ENCODE results near the gene CABLES2.
"Not testable (repeated sequence)": the region's sequence is repeated elsewhere in the genome, so short reads cannot be mapped to it uniquely, and the experiment has no call there.

Gene CABLES2

DNA sequence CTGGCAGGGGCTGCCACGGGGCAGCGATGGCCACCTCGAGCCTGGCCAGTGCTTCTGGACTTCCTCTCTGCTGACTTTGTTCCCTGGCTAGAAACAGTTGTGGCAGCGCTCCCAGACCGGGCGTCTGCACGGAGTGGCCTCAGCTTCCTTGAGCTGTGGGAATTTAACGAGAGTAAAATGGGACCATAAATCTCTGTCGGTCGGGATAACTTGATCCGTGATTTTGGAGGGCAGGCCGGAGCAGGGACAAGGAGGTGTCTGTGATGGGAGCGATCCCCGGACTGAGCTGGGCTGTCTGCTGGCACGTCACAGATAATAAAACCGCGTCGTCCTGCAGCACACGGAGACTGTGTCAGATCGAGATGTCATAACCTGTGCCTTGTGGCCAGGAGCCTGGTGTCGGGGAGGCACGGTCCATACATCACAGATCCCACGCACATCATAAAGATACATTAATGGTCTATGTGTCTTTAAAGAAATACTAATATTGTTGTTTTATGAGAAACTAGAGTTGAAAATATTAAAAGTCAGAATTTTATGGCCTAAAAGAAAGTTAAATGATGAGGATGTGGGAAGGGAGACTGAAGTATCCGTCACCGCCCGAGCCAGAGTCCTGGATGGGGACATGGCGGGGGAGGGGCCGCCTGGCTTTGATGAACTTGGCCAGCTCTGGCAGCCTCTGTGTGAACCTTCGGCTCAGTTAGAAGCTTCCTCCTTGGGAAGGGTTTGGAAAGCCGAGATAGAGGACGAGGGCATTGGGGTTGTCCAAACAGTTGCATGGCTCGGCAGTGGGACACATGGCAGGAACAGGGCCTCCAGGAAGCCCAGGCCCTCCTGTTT lies 26.8 kb upstream of the CABLES2 start:
- no peak for DNase-seq (ENCODE audit: low read depth)

DNA sequence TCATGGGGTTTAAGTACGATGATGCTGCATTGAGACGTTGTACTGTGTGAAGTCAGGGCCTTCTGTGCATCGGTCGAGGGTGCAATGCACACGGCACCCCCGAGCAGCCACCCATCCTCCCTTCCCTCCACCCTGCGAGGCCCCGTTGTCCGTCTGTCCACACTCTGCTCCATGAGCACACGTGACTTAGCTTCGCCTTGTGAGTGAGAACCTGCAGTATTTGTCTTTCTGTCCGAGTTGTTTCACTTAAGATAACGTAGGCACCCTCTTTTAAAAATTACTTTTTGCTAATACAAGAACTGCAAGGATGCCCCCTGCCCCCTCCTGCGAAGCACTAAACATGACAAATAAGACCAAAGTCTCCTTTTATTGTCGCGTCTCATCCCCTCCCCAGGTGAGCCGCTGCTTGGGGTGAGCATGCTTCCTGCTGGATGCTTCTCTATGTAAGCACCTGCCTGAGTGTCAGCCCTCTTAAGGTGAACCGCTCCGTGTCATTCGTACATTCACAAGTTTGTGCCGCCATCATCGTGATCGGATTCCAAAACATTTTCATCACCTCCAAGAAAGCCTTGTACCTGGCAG lies 23.9 kb upstream of the CABLES2 start:
- no peak for DNase-seq (ENCODE audit: low read depth)

- no peak for DNase-seq (ENCODE audit: low read depth)
Observed at GRCh38 chr20:62430311-62430853, 23.3 kb upstream of the CABLES2 start.

GRCh38 chr20:62429455-62430310 lies 22.6 kb upstream of the CABLES2 start:
- no peak for DNase-seq (ENCODE audit: low read depth)

DNA sequence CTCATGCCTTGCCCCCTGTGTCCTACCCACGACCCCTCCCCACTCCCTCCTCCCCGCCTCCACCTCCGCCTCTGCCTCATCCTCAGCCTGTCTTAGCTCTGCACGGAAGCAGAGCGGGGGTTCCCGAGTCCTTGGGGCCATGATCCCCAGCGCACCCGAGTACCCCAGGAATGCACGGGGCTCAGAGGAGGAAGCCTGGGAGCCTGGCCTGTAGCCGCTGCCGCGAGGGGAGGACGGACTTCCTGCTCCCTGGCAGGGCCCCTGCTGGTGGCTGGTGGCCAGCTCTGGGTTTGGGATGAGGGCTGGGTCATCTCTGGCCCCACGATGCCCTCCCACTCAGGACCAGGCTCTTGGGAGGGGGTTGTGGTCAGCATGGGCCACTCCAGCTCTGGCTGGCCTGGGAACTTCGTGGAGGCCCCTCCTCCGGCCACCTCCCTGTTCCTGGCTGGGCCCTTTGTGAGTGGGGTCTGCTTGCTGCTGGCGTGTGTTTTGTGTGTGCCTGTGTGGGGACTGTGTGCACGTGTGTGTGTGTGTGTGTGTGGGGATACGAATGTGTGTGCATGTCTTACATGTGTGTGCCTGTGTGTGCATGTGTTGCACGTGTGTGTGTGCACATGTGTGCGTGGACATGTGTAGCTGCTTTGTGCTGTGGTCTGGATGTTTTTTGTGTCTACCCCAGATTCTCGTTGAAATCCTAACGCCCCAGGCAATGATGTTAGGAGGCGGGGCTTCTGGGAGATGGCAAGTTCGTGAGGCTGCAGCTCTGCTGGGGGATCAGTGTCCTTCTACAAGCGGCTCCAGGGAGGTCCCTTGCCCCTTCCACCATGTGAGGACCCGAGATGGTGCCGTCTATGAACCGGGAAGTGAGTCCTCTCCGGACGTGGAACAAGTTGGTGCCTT lies 21.6 kb upstream of the CABLES2 start:
- no peak for DNase-seq (ENCODE audit: low read depth)

DNA sequence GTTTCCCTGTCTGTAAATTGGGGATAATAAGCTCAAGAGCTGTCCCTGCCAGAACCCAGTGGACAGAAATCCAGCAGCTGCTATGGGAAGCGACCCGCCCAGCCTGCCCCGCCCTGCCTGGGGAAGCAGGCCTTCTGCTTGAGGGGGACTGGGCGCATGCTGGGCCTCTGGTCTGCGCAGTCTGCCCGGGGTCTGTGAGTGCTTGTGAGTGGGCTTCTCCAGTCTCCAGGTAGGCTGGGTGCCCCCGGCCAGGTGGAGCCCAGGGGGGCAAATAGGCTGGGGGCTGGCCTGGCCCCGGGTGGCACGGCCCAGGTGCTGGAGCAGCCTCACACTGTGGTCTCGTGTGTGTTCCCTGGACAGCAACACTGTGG lies 20.9 kb upstream of the CABLES2 start:
- DNase-seq (ENCODE audit: low read depth): no peak

- no peak for DNase-seq (ENCODE audit: low read depth)
Observed at GRCh38 chr20:62427172-62428001, 20.3 kb upstream of the CABLES2 start, which contains the start of gene RBBP8NL. Gene RBBP8NL (minus strand): TSS chr20:62427539. CDS start chr20:62419647, 7,892 bp downstream.

- no peak for DNase-seq (ENCODE audit: low read depth)
Observed at GRCh38 chr20:62426699-62427131, 19.6 kb upstream of the CABLES2 start.

GRCh38 chr20:62426059-62426348 lies 18.9 kb upstream of the CABLES2 start:
- not testable (repeated sequence) for DNase-seq (ENCODE audit: low read depth)

DNA sequence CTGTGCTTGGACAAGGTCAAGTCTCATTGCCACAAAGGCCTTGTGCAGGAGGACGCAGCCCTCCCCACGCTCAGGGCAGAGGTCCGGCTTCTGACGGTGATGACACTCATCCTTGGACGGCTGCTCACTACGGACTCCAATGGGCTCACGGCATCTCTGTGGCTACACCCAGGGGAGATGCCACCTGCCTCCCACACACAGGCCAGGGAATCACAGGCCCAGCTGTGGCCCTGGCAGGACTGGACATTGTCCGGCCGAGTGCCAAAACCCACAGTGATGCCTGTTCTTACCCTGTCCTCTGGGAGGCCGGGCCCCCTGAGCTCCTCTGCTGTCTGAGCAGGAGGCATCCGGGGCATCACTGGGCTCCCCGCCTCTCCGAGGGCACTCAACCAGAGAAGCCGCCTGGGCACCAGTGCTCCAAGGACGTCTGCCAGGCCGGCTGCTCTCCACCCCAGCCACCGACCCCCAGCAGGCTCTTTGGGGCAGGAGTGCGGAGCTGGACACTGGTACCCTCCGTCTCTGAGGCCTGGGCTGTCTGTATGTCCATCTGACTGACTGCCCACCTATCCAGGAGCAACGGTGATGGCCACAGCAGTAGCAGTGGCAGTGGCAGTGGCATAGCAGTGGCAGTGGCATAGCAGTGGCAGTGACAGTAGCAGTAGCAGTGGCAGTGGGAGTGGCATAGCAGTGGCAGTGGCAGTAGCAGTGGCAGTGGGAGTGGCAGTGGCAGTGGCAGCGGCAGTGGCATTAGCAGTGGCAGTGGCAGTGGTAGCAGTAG lies 18.4 kb upstream of the CABLES2 start:
- DNase-seq (ENCODE audit: low read depth): no peak

DNA sequence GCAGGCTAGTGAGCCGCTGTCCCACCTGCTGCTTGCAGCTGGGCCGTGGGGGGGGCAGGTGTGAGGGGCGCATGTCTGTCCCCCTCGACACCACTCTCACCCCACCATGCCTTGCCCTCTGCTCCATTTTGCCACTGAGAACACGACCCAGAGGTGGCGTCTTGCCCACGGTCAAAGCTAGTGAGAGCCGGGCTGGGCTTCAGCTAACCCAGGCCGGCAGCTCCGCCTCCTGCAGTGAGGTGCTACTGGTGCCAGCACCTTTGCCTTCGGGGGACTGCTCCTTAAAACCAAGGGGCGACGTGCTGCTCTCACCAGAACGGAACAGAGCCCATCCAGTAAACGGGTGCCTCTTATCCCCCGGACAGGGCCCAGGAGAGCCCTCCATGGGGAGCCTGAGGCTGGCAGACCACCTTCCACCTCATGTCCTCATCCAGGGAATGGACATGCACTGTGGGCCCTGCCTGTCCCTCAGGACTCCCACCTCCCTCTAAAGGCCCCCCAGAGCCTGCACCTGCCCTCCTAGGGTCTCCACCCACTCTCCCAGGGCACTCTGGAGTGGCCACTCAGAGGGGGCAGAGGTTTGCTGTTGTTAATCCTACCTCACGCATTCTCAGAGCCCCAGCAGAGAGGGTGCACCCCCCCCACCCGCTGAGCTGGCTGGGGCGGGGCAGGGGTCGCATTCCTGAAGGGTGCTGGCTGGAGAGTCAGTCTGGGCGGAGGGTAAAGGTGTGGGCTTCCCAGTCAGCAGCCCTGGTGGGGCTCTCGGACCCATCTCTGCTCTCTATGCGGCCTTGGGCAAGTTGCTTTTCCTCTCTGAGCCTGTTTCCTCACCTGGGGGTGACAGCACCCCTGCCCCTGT lies 17.4 kb upstream of the CABLES2 start:
- DNase-seq (ENCODE audit: low read depth): no peak

- no peak for DNase-seq (ENCODE audit: low read depth)
Observed at GRCh38 chr20:62423326-62423706, 16.2 kb upstream of the CABLES2 start.

- DNase-seq (ENCODE audit: low read depth): no peak
Observed at GRCh38 chr20:62422636-62423325, 15.7 kb upstream of the CABLES2 start.

DNA sequence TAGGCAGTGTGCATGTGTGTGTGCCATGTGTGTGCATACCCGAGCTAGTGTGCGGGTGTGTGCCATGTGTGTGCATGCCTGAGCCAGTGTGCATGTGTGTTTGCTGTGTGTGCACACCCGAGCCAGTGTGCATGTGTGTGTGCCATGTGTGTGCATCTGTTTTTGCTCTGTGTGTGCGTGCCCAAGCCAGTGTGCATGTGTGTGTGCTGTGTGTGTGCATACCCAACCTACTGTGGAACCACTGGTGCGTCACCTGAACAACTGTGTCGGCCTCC lies 14.6 kb upstream of the CABLES2 start:
- DNase-seq (ENCODE audit: low read depth): no peak

GRCh38 chr20:62420846-62421715 lies 14.0 kb upstream of the CABLES2 start:
- no peak for DNase-seq (ENCODE audit: low read depth)

DNA sequence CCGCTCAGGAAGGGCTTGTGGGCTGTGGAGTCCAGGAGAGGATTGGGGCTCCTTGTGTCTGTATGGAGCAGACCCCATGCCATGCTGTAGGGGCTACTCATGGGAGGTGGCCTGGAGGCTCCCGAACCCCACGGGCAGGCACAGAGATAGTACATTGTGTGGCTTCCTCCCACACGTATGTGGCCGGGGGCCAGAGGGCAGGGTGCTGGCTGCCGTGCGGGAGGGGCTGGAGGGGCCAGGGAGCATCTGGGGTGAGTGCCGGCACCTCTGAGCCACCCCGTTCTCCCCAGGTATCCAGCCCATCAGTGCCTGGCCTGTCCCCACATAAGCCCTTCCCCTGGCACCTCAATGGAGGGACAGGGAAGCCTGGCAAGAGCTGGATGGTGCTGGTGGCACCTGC lies 12.7 kb upstream of the CABLES2 start:
- no peak for DNase-seq (ENCODE audit: low read depth)

GRCh38 chr20:62418709-62419487 lies 11.8 kb upstream of the CABLES2 start:
- no peak for DNase-seq (ENCODE audit: low read depth)

Data from T-helper 22 cell (primary cell).